Glomerular endothelial cell (primary cell): ENCODE measurements around the gene CHGA. TPM values are rescaled to one million over a fixed set of nuclear protein-coding genes. Genes with fewer than 3 reads are reported as not detected.

Source experiments
- DNase-seq: peaks from one replicate; pipeline ENCODE4 v3.0.0-alpha.2; 2011; ENCODE audit warnings: low read depth, low spot score; ENCODE audit errors: extremely low read depth
- total RNA-seq: library from RNA; depleted of rRNA; stranded (reverse); fragments of >200 nt; gene quantifications from 2 replicates; pipeline ENCODE4 v1.2.3, GENCODE V29; 2015

The CHGA gene
- total RNA-seq, 1 donor from 2014 or later = 5.3 TPM

DNA sequence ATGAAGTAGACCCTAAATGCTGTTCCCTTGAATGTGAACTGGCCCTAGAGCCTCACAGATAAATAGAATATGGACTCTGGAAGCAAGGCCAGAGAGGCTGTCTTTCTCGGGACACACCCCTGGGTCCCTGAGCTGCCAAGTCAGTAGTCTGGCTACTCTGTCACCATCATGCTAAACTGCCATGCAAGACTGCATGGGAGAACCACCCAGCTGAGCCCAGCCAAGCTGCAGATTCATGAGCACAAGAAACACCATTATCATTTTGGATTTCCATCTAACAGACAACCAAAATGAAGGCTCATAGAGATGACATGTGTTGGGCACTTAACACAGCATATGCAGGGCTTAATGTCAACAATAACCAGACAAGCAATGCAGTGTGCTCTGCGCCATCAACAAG is 53.3 kb downstream of the CHGA start:
- DNase-seq = no peak

DNA sequence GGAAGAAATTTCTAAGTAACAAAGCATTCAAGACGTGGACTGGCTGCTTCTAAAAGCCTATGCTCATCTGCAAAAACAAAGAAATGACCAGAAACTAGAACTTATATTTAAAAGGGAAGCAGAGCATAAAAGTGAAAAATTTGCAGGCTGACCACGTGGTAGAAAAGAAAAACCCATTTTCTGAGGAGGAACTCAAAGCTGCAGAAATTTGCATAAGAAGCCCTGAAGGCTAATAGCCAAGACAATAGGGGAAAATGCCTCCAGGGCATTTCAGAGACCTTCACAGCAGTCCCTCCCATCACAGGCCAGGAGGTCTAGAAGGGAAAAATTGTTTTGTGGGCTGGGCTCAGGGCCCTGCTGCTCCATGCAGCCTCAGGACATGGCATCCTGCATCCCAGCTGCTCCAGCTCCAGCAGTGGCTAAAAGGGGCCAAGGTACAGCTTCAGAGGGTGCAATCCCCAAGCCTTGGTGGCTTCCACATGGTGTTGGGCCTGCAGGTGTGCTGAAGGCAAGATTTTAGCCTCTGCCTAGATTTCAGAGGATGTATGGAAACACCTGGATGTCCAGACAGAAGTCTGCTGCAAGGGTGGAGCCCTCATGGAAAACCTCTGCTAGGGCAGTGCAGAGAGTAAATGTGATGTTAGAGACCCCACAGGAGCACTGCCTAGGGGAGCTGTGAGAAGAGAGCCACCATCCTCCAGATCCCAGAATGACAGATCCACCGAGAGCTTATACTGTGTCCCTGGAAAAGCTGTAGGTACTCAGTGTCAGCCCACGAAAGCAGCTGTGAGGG is 55.5 kb downstream of the CHGA start:
- no peak for DNase-seq

GRCh38 chr14:92980866-92981265 is 57.9 kb downstream of the CHGA start:
- no peak for DNase-seq

DNA sequence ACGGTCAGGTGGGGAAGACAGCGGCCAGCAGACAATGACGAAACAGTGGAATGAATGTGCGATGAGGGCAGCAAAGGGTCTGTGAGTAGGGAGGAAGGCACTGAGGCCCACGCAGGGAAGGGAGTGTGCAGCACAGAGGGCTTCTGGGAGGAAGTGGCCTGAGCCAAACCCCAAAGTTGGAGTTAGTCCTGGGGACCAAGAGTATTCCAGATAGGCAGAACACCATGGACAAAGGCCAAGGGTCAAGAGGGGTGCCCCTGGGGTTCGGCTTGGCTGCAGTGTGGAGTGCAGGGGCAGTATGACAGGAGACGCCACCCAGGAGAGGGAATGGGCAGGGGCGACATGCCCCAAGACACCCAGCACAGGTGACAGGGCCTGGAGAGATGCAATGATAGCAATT is 58.8 kb downstream of the CHGA start:
- no peak for DNase-seq

GRCh38 chr14:92982956-92983355 is 60.0 kb downstream of the CHGA start:
- no peak for DNase-seq

DNA sequence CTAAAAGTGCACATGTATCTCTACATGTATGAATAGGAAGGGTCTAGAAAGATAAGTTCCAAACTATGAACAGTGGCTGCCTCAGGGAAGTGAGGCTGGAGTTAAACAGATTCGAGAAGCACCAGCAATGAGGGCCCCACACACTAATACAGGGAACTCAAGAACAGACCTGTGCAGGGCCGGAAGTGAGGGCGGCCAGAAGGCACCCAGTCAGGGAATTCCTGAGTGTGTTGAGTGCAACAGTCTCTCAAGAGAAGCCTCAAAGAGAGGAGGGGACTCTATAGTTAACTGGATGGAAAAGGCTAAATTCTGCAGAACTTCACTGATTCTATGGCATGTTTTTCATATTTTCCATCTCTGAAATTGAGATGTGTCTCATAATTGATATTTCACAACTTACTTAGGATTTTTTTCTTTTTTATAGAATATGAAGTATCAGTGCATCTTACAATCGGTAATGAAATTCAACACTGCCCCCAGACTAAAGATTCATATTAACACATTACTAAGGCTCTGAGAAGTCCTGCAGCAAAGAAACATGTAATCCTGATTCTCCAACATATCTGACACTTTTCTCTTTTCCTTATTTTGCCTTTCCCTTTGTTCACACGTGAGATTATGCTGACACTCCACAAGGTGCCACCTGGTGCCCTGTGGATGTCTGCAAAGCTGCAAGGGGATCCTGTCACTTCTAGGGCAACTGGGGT is 61.3 kb downstream of the CHGA start:
- DNase-seq = no peak

Other genes with a start within 250 kb of the CHGA start
- gene LGMN, start 174.5 kb upstream of the CHGA start, total RNA-seq = 87.3 and 109 TPM in 2 replicates
- 34.9 and 40.4 TPM in 2 replicates for gene GOLGA5, start 128.8 kb upstream of the CHGA start, total RNA-seq
- gene ITPK1, start 192.8 kb downstream of the CHGA start, total RNA-seq = 23.3 and 36.3 TPM in 2 replicates